OCI-LY7 (cell line): ENCODE measurements around the gene KRT35. TPM values are rescaled to one million over a fixed set of nuclear protein-coding genes. Genes with fewer than 3 reads are reported as not detected.

Experiments
- BruUV-seq: library from RNA; stranded (reverse); fragments of 400-500 nt; replicated peaks from 2 replicates; lab custom pipeline; 2021; lab: Mats Ljungman, UMichigan
- CTCF ChIA-PET: fragments of 300-600 bp; sonication (Branson Sonifier 250); formaldehyde crosslinking; loops from one replicate; lab custom pipeline; 2022; ENCODE audit warnings: antibody characterized with exemption; ENCODE audit not compliant: unreplicated experiment; lab: Charles Lee
- POLR2A ChIA-PET: fragments of 300-600 bp; sonication (Branson Sonifier 250); formaldehyde crosslinking; loops from one replicate; lab custom pipeline; 2022; ENCODE audit warnings: antibody characterized with exemption; lab: Charles Lee
- DNase-seq: peaks from one replicate; pipeline ENCODE4 v3.0.0-alpha.2; 2015; ENCODE audit warnings: low spot score
- H2AFZ ChIP-seq: fragments of 200-600 bp; sonication (generic), shearing (Covaris generic); 2 replicates; pipeline ENCODE4 v1.6.1; 2014; ENCODE audit warnings: mild to moderate bottlenecking, antibody characterized with exemption, low read length, moderate library complexity
- H3K27ac ChIP-seq: fragments of 200-600 bp; sonication (generic); 2 replicates; pipeline ENCODE4 v1.5.1; 2014; ENCODE audit warnings: mixed run types, low read depth, mild to moderate bottlenecking, moderate library complexity, low read length, inconsistent platforms; ENCODE audit not compliant: poor library complexity, severe bottlenecking
- H3K36me3 ChIP-seq: fragments of 200-600 bp; sonication (generic); 2 replicates; pipeline ENCODE4 v1.6.1; 2014; ENCODE audit warnings: mild to moderate bottlenecking, antibody characterized with exemption, low read length, moderate library complexity, mixed read lengths; ENCODE audit not compliant: insufficient read depth
- H3K4me1 ChIP-seq: fragments of 200-600 bp; sonication (generic); 2 replicates; pipeline ENCODE4 v1.5.1; 2014; ENCODE audit warnings: mild to moderate bottlenecking, low read length; ENCODE audit not compliant: insufficient read depth, poor library complexity, severe bottlenecking
- H3K4me2 ChIP-seq: fragments of 200-600 bp; sonication (generic); 2 replicates; pipeline ENCODE4 v1.6.1; 2014; ENCODE audit warnings: mild to moderate bottlenecking, low read length
- H3K4me3 ChIP-seq: fragments of 200-600 bp; sonication (generic); 2 replicates; pipeline ENCODE4 v1.5.1; 2014; ENCODE audit warnings: mild to moderate bottlenecking, low read depth, low read length; ENCODE audit not compliant: poor library complexity, severe bottlenecking
- H3K79me2 ChIP-seq: fragments of 200-600 bp; sonication (generic); 2 replicates; pipeline ENCODE4 v1.6.1; 2016; ENCODE audit warnings: low read depth, mild to moderate bottlenecking, low read length, moderate library complexity, mixed read lengths; ENCODE audit not compliant: insufficient read depth
- H3K9me2 ChIP-seq: fragments of 200-600 bp; sonication (generic); 2 replicates; pipeline ENCODE4 v1.6.1; 2016; ENCODE audit warnings: mild to moderate bottlenecking, low read length, mixed read lengths; ENCODE audit not compliant: insufficient read depth
- H3K9me3 ChIP-seq: fragments of 200-600 bp; sonication (generic); 2 replicates; pipeline ENCODE4 v1.6.1; 2014; ENCODE audit warnings: mild to moderate bottlenecking, mixed run types, low read length, mixed read lengths
- H4K20me1 ChIP-seq: fragments of 200-600 bp; sonication (generic); 2 replicates; pipeline ENCODE4 v1.6.1; 2014; ENCODE audit warnings: mild to moderate bottlenecking, antibody characterized with exemption, low read length, moderate library complexity, mixed read lengths; ENCODE audit not compliant: insufficient read depth
- CTCF ChIP-seq: fragments of 200-600 bp; sonication (generic); conservative IDR thresholded peaks from 2 replicates; pipeline ENCODE4 v1.5.1; 2014; ENCODE audit warnings: mild to moderate bottlenecking, antibody characterized with exemption, low read length, moderate library complexity, mixed read lengths
- EZH2phosphoT487 ChIP-seq: fragments of 200-600 bp; sonication (generic); IDR thresholded peaks from 2 replicates; pipeline ENCODE4 v1.6.1; 2018; ENCODE audit warnings: low read depth, borderline replicate concordance, mild to moderate bottlenecking, mixed run types, antibody characterized with exemption, low read length, moderate library complexity, mixed read lengths
- intact Hi-C: fragments of 100-400 bp; cut with micrococcal nuclease; formaldehyde crosslinking; loops from one replicate; pipeline ENCODE4 v1.10.0; 2022; ENCODE audit not compliant: unreplicated experiment
- total RNA-seq, 2 experiments: library from RNA; depleted of rRNA in 1 of 2; stranded (reverse); fragments of >200 nt in 1 of 2; shearing (Covaris generic) in 1 of 2; gene quantifications; 2 replicates each; pipeline ENCODE4 v1.2.3, GENCODE V29; 2014 to 2022

KRT35 gene
- total RNA-seq, 2 experiments from 2014 or later: not detected

DNA sequence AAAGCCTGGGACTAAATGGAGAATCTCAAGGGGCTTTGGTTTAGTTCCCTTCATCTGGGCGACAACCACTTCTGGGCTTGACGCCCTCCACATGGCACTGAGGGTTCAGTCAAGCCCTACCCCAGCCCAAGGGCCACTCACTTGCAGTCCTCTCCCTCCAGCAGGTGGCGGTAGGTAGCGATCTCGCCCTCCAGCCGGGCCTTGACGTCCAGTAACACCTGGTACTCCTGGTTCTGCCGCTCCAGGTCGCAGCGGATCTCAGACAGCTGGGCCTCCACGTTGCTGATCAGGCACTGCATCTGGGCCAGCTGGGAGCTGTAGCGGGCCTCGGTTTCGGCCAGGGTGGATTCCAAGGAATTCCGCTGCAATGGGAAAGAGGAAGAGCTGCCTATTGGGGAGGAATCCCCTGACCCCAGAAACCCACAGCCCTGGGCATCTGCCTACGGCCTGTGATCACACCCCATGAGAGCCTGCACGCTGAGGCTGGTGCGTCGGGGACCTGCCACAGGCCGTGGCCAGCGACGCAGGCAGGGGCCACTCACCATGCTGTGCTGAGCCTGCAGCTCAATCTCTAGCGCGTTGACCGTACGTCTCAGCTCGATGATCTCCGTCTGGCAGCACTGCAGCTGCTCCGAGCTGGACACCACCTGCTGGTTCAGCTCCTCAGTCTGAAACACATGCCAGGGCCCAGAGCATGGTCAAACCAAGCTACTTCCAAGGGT lies 6.0 kb upstream of the KRT35 start:
- Histone ChIP-seq H3K27ac (no peak overlapping the region), H3K79me2 (no peaks in the 10 kb centered on the region), H3K9me2 (no peaks in the 10 kb centered on the region), H4K20me1 (no peaks in the 10 kb centered on the region), H3K4me3 (no peak overlapping the region), H3K36me3 (no peaks in the 10 kb centered on the region), H2AFZ (no peak overlapping the region), H3K4me1 (no peaks in the 10 kb centered on the region), H3K4me2 (no peak overlapping the region), H3K9me3 (no peaks in the 10 kb centered on the region)
- peak; percentile 35 for DNase-seq
- no TSS peak for BruUV-seq
- TF ChIP-seq EZH2phosphoT487 (no peak), CTCF (peak; percentile 78)
- intact Hi-C loops: loop anchor here (5.0 kb wide), 1 partner anchor 175 kb away; no protein-coding TSS in a partner anchor
- ChIA-PET CTCF (no interaction called here), POLR2A (interaction anchor here (0.6 kb wide), 1 partner anchor 39 kb away, joined by 4 read pairs; no protein-coding TSS in a partner anchor)

DNA sequence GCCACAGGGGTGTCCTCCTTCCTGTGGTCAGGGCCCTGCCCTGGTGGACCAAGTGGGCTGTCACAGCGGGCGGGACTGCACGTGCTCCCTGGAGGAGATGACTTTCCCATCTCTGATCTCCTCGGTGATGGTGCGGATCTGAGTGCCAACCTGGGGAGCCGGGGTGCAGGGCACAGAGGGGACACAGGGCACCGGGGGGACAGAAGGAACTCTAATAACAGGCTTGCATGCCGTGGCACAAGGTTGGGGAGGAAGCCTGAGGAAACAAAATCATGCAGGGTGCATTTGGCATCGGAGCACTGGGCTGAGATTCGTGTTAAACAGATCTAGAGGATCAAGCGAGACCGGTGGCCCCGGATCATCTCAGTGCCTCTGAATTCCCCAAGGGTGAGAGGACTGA lies 5.4 kb upstream of the KRT35 start:
- CTCF ChIA-PET: no interaction called here
- Histone ChIP-seq H3K27ac (no peak overlapping the region), H3K4me3 (no peak overlapping the region), H3K9me2 (no peaks in the 10 kb centered on the region), H3K4me1 (no peaks in the 10 kb centered on the region), H3K9me3 (no peaks in the 10 kb centered on the region), H3K36me3 (no peaks in the 10 kb centered on the region), H4K20me1 (no peaks in the 10 kb centered on the region), H3K79me2 (no peaks in the 10 kb centered on the region), H2AFZ (no peak overlapping the region), H3K4me2 (no peak overlapping the region)
- POLR2A ChIA-PET: no interaction called here
- intact Hi-C loops: loop anchor here (5.0 kb wide), 1 partner anchor 176 kb away; no protein-coding TSS in a partner anchor
- TF ChIP-seq CTCF: no peak
- no peak for TF ChIP-seq EZH2phosphoT487
- DNase-seq: no peak
- BruUV-seq: no TSS peak
